Measurements from ENCODE around the gene ADAMTSL2. TPM values are rescaled to one million over a fixed set of nuclear protein-coding genes. Genes with fewer than 3 reads are reported as not detected.

The ADAMTSL2 gene
- polyA plus RNA-seq, 1 experiment: not detected

DNA sequence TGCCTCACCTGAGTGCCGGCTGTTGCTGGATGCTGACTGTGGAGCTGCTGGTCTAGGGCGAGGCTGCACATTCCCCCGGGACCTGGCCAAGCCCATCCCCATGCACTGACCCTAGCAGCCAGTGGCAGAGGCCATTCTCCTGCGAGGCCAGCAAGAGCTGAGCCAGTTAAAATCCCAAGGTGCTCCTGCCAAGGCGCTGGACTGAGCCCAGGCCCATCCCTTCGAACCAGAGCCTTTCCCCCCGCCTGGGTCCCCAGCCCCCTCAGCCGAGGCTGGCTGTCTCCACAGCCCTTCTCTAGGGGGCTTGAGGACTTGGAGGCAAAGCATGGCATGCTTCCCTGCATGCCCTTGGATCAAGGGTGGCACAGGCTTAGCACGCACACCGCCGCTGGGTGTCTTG lies 1.6 kb downstream of the ADAMTSL2 start:
- Histone ChIP-seq H3K4me3 (ENCODE audit: low read depth, low read length) (no peak overlapping the region), H3K36me3 (ENCODE audit: control insufficient read depth, insufficient read depth, low read length) (no peaks in the 10 kb centered on the region), H3K27me3 (ENCODE audit: control insufficient read depth, insufficient read depth, low read length) (peaks cover 31% of the 10 kb centered on the region)
- ChIA-PET CTCF (no interaction called here), POLR2A (no interaction called here)
- TF ChIP-seq, protein P1, sequence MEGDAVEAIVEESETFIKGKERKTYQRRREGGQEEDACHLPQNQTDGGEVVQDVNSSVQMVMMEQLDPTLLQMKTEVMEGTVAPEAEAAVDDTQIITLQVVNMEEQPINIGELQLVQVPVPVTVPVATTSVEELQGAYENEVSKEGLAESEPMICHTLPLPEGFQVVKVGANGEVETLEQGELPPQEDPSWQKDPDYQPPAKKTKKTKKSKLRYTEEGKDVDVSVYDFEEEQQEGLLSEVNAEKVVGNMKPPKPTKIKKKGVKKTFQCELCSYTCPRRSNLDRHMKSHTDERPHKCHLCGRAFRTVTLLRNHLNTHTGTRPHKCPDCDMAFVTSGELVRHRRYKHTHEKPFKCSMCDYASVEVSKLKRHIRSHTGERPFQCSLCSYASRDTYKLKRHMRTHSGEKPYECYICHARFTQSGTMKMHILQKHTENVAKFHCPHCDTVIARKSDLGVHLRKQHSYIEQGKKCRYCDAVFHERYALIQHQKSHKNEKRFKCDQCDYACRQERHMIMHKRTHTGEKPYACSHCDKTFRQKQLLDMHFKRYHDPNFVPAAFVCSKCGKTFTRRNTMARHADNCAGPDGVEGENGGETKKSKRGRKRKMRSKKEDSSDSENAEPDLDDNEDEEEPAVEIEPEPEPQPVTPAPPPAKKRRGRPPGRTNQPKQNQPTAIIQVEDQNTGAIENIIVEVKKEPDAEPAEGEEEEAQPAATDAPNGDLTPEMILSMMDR (IDR thresholded peaks at IDR 0.05; ENCODE audit: insufficient read depth, low read depth, low read length): no peak
- no peak for DNase-seq (ENCODE audit: low read depth)

DNA sequence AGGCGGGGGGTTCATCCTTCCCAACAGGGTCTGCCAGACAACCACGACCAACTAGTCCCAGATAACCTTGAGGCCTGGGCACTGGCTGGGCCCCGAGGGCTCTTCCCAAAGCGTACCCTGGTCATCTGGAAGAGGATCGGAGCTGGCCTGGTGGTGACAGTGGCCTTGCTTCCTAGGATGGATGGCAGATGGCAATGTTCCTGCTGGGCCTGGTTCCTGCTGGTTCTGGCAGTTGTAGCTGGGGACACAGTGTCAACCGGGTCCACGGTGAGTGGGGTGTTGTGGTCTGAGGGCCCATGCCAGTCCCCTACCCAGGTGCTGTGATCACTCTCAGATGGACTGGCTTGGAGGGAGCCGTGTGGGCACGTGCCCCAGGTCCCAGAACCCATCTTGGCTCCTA lies 2.0 kb downstream of the ADAMTSL2 start:
- TF ChIP-seq, protein P1 (IDR thresholded peaks at IDR 0.05; ENCODE audit: insufficient read depth, low read depth, low read length): no peak
- ChIA-PET CTCF (no interaction called here), POLR2A (no interaction called here)
- Histone ChIP-seq H3K36me3 (ENCODE audit: control insufficient read depth, insufficient read depth, low read length) (no peaks in the 10 kb centered on the region), H3K27me3 (ENCODE audit: control insufficient read depth, insufficient read depth, low read length) (peaks cover 29% of the 10 kb centered on the region), H3K4me3 (ENCODE audit: low read depth, low read length) (no peak overlapping the region)
- no peak for DNase-seq (ENCODE audit: low read depth)

DNA sequence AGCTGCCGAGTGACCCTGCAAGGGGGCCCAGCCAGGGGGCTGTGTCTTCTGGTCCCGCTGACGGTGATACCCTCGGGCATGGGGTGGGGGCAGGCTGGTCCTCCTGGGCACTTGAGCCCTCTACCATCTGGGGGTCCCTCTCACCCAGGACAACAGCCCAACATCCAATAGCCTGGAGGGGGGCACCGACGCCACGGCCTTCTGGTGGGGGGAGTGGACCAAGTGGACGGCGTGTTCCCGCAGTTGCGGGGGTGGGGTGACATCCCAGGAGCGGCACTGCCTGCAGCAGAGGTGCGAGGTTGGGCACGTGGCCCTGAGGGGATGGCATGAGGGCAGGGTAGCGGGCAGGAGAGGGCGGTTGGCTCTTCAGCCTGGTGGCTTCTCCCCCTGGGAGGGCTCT lies 2.8 kb downstream of the ADAMTSL2 start:
- no peak for DNase-seq (ENCODE audit: low read depth)
- ChIA-PET CTCF (no interaction called here), POLR2A (no interaction called here)
- peaks cover 29% of the 10 kb centered on the region for H3K27me3 ChIP-seq (ENCODE audit: control insufficient read depth, insufficient read depth, low read length)
- no peaks in the 10 kb centered on the region for H3K36me3 ChIP-seq (ENCODE audit: control insufficient read depth, insufficient read depth, low read length)
- H3K4me3 ChIP-seq (ENCODE audit: low read depth, low read length): no peak overlapping the region
- TF ChIP-seq, protein P1 (IDR thresholded peaks at IDR 0.05; ENCODE audit: insufficient read depth, low read depth, low read length): no peak

DNA sequence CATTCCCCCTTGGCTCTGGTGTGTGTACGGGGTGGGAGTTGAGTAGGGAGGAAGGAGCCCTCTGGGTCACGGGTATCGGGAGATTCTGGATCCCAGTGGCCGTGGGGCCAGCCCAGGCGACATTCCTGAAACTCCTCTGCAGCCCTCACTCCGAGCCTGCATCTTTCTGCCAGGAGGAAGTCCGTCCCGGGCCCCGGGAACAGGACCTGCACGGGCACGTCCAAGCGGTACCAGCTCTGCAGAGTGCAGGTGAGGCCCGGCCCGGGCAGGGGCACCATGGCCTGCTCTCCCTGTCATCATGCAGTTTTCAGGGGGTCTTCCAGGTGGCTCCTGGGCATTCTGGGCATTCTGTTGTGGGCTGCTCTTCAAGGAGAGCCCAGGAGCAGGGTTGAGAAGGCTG lies 3.7 kb downstream of the ADAMTSL2 start:
- peaks cover 25% of the 10 kb centered on the region for H3K27me3 ChIP-seq (ENCODE audit: control insufficient read depth, insufficient read depth, low read length)
- H3K36me3 ChIP-seq (ENCODE audit: control insufficient read depth, insufficient read depth, low read length): no peaks in the 10 kb centered on the region
- ChIA-PET POLR2A (no interaction called here), CTCF (no interaction called here)
- H3K4me3 ChIP-seq (ENCODE audit: low read depth, low read length): no peak overlapping the region
- DNase-seq (ENCODE audit: low read depth): no peak
- TF ChIP-seq, protein P1 (IDR thresholded peaks at IDR 0.05; ENCODE audit: insufficient read depth, low read depth, low read length): no peak

DNA sequence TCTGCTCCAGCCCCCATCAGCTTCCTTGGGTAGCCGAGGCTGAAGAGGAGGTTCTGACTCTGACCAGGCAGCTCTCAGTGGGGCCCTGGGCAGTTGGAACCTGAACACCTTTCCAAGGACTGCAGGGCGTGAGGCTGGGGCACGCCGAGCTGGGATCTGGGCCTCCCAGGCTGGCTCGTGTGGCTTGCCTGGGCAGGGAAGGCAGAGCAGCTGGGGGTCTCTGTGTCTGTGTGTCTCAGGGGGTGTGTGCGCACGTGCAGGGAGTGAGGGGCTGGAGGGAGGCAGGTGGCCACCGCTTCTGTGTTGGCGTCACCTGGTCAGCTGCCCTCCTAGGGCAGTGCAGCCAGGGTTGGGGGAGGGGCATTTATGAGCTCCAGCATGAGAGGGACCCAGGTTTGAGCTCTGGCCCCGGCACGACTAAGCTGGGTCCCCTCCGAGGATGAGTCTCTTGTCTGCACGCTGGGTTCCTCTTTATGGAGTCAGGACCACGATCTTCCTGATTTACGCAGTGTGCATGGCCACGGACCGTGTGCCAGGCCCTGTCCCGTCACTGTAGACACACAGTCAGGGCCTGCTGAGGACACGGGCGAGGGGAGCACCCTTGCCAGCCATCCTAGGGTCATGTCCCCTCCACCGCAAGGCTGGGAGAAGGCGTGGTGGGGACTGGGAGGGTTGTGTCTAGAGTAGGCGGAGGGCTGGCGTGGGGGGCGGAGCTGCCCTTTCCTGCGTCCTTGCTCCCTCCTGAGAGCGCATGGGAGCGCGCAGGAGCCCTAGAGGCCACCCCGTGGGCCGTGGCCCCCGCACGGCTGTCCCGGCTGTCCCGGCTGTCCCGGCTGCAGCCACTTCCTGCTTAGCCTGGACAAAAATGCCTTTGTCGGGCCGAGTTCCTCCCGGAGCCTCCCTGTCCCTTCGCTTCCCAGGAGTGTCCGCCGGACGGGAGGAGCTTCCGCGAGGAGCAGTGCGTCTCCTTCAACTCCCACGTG lies 4.6 kb downstream of the ADAMTSL2 start:
- ChIA-PET POLR2A (no interaction called here), CTCF (interaction anchor here (0.8 to 1.3 kb wide), 2 partner anchors 20 to 189 kb away, joined by 3 read pairs; no protein-coding TSS in a partner anchor)
- TF ChIP-seq, protein P1 (IDR thresholded peaks at IDR 0.05; ENCODE audit: insufficient read depth, low read depth, low read length): no peak
- Histone ChIP-seq H3K27me3 (ENCODE audit: control insufficient read depth, insufficient read depth, low read length) (peaks cover 19% of the 10 kb centered on the region), H3K36me3 (ENCODE audit: control insufficient read depth, insufficient read depth, low read length) (no peaks in the 10 kb centered on the region), H3K4me3 (ENCODE audit: low read depth, low read length) (peak overlapping the region; percentile 8)
- DNase-seq (ENCODE audit: low read depth): no peak

Measured in BJ (cell line).